Hepatocyte (in vitro differentiated cells): ENCODE measurements around the gene PACRGL. TPM values are rescaled to one million over a fixed set of nuclear protein-coding genes. Genes with fewer than 3 reads are reported as not detected.
A peak's percentile ranks its signal among the peaks of the same experiment; 100 is the strongest.

Source experiments
- DNase-seq: peaks from one replicate; pipeline ENCODE4 v3.0.0-alpha.2; 2016; ENCODE audit warnings: low spot score
- H2AFZ ChIP-seq: fragments of 200-600 bp; sonication (generic); 2 replicates; pipeline ENCODE4 v1.6.0; 2016; ENCODE audit warnings: antibody characterized with exemption, mild to moderate bottlenecking
- H3K27ac ChIP-seq: fragments of 200-600 bp; sonication (generic); 2 replicates; pipeline ENCODE4 v1.5.1; 2016; ENCODE audit warnings: mild to moderate bottlenecking
- H3K27me3 ChIP-seq: fragments of 200-600 bp; sonication (generic); 2 replicates; pipeline ENCODE4 v1.6.1; 2016
- H3K36me3 ChIP-seq: fragments of 200-600 bp; sonication (generic); replicated peaks from 2 replicates; pipeline ENCODE4 v1.5.1; 2016; ENCODE audit warnings: low read depth; ENCODE audit not compliant: insufficient read depth
- H3K4me1 ChIP-seq: fragments of 200-600 bp; sonication (generic); 2 replicates; pipeline ENCODE4 v1.5.1; 2016; ENCODE audit warnings: mild to moderate bottlenecking, moderate library complexity; ENCODE audit not compliant: insufficient read depth
- H3K4me2 ChIP-seq: fragments of 200-600 bp; sonication (generic); 2 replicates; pipeline ENCODE4 v1.6.0; 2016
- H3K4me3 ChIP-seq: fragments of 200-600 bp; sonication (generic); 2 replicates; pipeline ENCODE4 v1.5.1; 2016; ENCODE audit warnings: mild to moderate bottlenecking
- H3K79me2 ChIP-seq: fragments of 200-600 bp; sonication (generic); 2 replicates; pipeline ENCODE4 v1.6.0; 2017; ENCODE audit warnings: mild to moderate bottlenecking
- H3K9me2 ChIP-seq: fragments of 200-600 bp; sonication (generic); replicated peaks from 2 replicates; pipeline ENCODE4 v1.6.0; 2017; ENCODE audit warnings: mild to moderate bottlenecking; ENCODE audit not compliant: insufficient read depth
- H3K9me3 ChIP-seq: fragments of 200-600 bp; sonication (generic); 2 replicates; pipeline ENCODE4 v1.5.1; 2016; ENCODE audit warnings: low read depth, mild to moderate bottlenecking
- H4K20me1 ChIP-seq: fragments of 200-600 bp; sonication (generic); 2 replicates; pipeline ENCODE4 v1.6.0; 2016; ENCODE audit warnings: mild to moderate bottlenecking; ENCODE audit not compliant: insufficient read depth, poor library complexity, severe bottlenecking
- EZH2 ChIP-seq: fragments of 200-600 bp; sonication (generic); IDR thresholded peaks from 2 replicates; pipeline ENCODE4 v1.6.1; 2016; ENCODE audit warnings: antibody characterized with exemption, mild to moderate bottlenecking, borderline replicate concordance
- EZH2phosphoT487 ChIP-seq: fragments of 200-600 bp; sonication (generic); IDR thresholded peaks from one replicate; pipeline ENCODE4 v1.6.1; 2018; ENCODE audit warnings: antibody characterized with exemption, mild to moderate bottlenecking, low read depth, moderate library complexity; ENCODE audit not compliant: unreplicated experiment, severe bottlenecking
- WGBS: methylation state at CpG from one replicate; pipeline ENCODE4 v1.1.6; 2016; ENCODE audit warnings: low lambda C conversion rate; ENCODE audit errors: missing lambda C conversion rate; 5-methylcytosine and 5-hydroxymethylcytosine counted together
- polyA plus RNA-seq: library from polyadenylated mRNA; unstranded; fragments of >200 nt; fragmentation: Nextera tagmentation; extraction: Ambion mirVana; gene quantifications from 2 replicates; pipeline ENCODE4 v1.2.1, GENCODE V29; 2016
- total RNA-seq: library from RNA; depleted of rRNA; stranded (reverse); fragments of >200 nt; gene quantifications from 2 replicates; pipeline ENCODE4 v1.2.3, GENCODE V29; 2014
- TF ChIP-seq, protein P1 (sequence below): fragments of 200-600 bp; sonication (generic); IDR thresholded peaks from 2 replicates; pipeline ENCODE4 v1.5.1; 2016; ENCODE audit warnings: antibody characterized with exemption, mild to moderate bottlenecking; ENCODE audit not compliant: poor library complexity

The PACRGL gene
- total and polyA plus RNA-seq, 2 experiments from 2014 or later = 10.4 to 16.0 TPM

DNA sequence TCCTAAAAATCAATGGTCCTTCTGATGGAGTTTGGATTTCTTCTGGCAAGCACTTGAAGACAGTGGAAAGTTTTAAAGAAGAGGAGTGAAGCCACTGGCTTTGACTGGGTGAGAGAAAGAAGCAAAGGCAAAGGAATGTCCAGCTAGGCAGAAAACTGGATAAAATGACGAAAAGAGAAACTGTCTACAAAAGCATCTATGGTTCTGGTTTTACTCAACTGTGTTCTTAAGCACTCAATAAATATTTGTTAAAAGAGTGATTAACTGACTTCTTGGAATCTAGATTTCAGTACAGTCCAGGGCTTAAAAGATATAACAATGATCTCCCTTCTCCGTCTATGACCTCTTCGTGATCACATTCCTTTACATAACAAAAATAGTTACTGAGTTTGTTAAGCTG lies 52.4 kb downstream of the PACRGL start:
- 48% methylated on average over 3 of the region's 3 CpGs for WGBS
- TF ChIP-seq EZH2 (no peak), EZH2phosphoT487 (no peak)
- TF ChIP-seq, protein P1, sequence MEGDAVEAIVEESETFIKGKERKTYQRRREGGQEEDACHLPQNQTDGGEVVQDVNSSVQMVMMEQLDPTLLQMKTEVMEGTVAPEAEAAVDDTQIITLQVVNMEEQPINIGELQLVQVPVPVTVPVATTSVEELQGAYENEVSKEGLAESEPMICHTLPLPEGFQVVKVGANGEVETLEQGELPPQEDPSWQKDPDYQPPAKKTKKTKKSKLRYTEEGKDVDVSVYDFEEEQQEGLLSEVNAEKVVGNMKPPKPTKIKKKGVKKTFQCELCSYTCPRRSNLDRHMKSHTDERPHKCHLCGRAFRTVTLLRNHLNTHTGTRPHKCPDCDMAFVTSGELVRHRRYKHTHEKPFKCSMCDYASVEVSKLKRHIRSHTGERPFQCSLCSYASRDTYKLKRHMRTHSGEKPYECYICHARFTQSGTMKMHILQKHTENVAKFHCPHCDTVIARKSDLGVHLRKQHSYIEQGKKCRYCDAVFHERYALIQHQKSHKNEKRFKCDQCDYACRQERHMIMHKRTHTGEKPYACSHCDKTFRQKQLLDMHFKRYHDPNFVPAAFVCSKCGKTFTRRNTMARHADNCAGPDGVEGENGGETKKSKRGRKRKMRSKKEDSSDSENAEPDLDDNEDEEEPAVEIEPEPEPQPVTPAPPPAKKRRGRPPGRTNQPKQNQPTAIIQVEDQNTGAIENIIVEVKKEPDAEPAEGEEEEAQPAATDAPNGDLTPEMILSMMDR = no peak

GRCh38 chr4:20754036-20754435 lies 53.8 kb downstream of the PACRGL start:
- Histone ChIP-seq H3K79me2 (no peaks in the 10 kb centered on the region), H3K27me3 (no peaks in the 10 kb centered on the region), H3K36me3 (no peaks in the 10 kb centered on the region), H3K9me3 (no peaks in the 10 kb centered on the region), H3K4me3 (no peak overlapping the region), H4K20me1 (no peaks in the 10 kb centered on the region), H3K4me1 (peaks cover 6% of the 10 kb centered on the region), H3K27ac (peak overlapping the region; percentile 38), H2AFZ (no peak overlapping the region), H3K4me2 (no peak overlapping the region), H3K9me2 (no peaks in the 10 kb centered on the region)
- no peak for DNase-seq
- TF ChIP-seq EZH2 (no peak), EZH2phosphoT487 (no peak)
- TF ChIP-seq, protein P1 = no peak
- WGBS = 32% methylated on average over 1 of the region's 1 CpG

More for the DNA sequence above, 52.4 kb downstream of the PACRGL start:
- Histone ChIP-seq H4K20me1 (no peaks in the 10 kb centered on the region), H2AFZ (no peak overlapping the region), H3K79me2 (no peaks in the 10 kb centered on the region), H3K4me2 (peak overlapping the region; percentile 12), H3K4me3 (no peak overlapping the region), H3K9me3 (no peaks in the 10 kb centered on the region), H3K36me3 (no peaks in the 10 kb centered on the region), H3K9me2 (no peaks in the 10 kb centered on the region), H3K27ac (peak overlapping the region; percentile 38), H3K27me3 (no peaks in the 10 kb centered on the region), H3K4me1 (peaks cover 6% of the 10 kb centered on the region)
- DNase-seq = no peak

DNA sequence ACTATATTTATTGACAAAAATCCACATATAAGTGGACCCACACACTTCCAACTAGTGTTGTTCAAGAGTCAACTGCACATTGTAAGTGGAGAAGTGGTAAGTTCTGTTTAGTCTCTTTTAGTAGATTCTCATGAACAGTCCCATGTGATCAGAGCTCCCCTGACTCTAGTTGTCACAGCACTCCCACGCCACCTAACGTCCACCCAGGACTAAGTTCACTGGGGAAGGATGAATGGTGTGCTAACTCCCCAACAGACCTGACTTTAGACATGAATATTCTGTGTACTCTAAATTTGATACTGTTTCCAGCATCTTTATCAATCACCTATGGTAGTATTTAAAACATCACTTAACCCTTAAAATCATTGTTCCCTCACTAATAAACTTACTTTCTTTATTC lies 59.8 kb downstream of the PACRGL start:
- Histone ChIP-seq H2AFZ (no peak overlapping the region), H3K4me2 (no peak overlapping the region), H4K20me1 (no peaks in the 10 kb centered on the region), H3K4me3 (no peak overlapping the region), H3K4me1 (no peaks in the 10 kb centered on the region), H3K79me2 (no peaks in the 10 kb centered on the region), H3K27ac (no peak overlapping the region), H3K36me3 (no peaks in the 10 kb centered on the region), H3K9me3 (no peaks in the 10 kb centered on the region), H3K27me3 (no peaks in the 10 kb centered on the region), H3K9me2 (no peaks in the 10 kb centered on the region)
- DNase-seq = peak; percentile 26
- TF ChIP-seq, protein P1 = peak; percentile 12
- TF ChIP-seq EZH2 = no peak
- WGBS = 60% methylated on average over 2 of the region's 2 CpGs

GRCh38 chr4:20761382-20761781 lies 61.1 kb downstream of the PACRGL start:
- Histone ChIP-seq H3K9me2 (no peaks in the 10 kb centered on the region), H3K4me1 (no peaks in the 10 kb centered on the region), H3K4me2 (no peak overlapping the region), H3K4me3 (no peak overlapping the region), H2AFZ (no peak overlapping the region), H3K27ac (no peak overlapping the region), H3K27me3 (no peaks in the 10 kb centered on the region), H3K36me3 (no peaks in the 10 kb centered on the region), H3K9me3 (no peaks in the 10 kb centered on the region), H3K79me2 (no peaks in the 10 kb centered on the region), H4K20me1 (no peaks in the 10 kb centered on the region)
- no peak for DNase-seq
- TF ChIP-seq EZH2 (no peak), EZH2phosphoT487 (no peak)
- TF ChIP-seq, protein P1 = no peak
